OCI-LY3 (cell line): ENCODE results near the gene USP7.

Experiments
- H2AFZ ChIP-seq: fragments of 200-600, 300-600 bp; shearing (Covaris generic); 2 replicates; pipeline ENCODE4 v1.6.0; 2014; ENCODE audit warnings: antibody characterized with exemption, low read depth, low read length
- H3K27ac ChIP-seq: fragments of 200-600, 300-600 bp; sonication (generic); 2 replicates; pipeline ENCODE4 v1.5.1; 2014; ENCODE audit warnings: mild to moderate bottlenecking, low read length, moderate library complexity, mixed read lengths
- H3K27me3 ChIP-seq: fragments of 200-600, 300-600 bp; sonication (generic); 2 replicates; pipeline ENCODE4 v1.6.1; 2014; ENCODE audit warnings: low read depth, low read length, mixed read lengths
- H3K36me3 ChIP-seq: fragments of 200-600, 300-600 bp; sonication (generic); replicated peaks from 2 replicates; pipeline ENCODE3; 2014; ENCODE audit warnings: low read depth, low read length, mixed read lengths
- H3K4me1 ChIP-seq: fragments of 300-600, 200-600 bp; sonication (generic); 2 replicates; pipeline ENCODE4 v1.6.1; 2014; ENCODE audit warnings: low read length, mixed read lengths
- H3K4me2 ChIP-seq: fragments of 200-600, 300-600 bp; sonication (generic); 2 replicates; pipeline ENCODE4 v1.6.1; 2014; ENCODE audit warnings: low read length, mixed read lengths
- H3K4me3 ChIP-seq: fragments of 300-600, 200-600 bp; sonication (generic); 2 replicates; pipeline ENCODE4 v1.5.1; 2014; ENCODE audit warnings: antibody characterized with exemption, mild to moderate bottlenecking, low read length, moderate library complexity
- H3K79me2 ChIP-seq: fragments of 300-600, 200-600 bp; shearing (Covaris generic); 2 replicates; pipeline ENCODE4 v1.6.1; 2014; ENCODE audit warnings: mild to moderate bottlenecking, low read length, mixed read lengths
- H3K9ac ChIP-seq: fragments of 300-600, 200-600 bp; shearing (Covaris generic); 2 replicates; pipeline ENCODE4 v1.6.0; 2014; ENCODE audit warnings: mild to moderate bottlenecking, low read length, moderate library complexity
- H3K9me3 ChIP-seq: fragments of 200-600, 300-600 bp; shearing (Covaris generic); 2 replicates; pipeline ENCODE4 v1.6.1; 2014; ENCODE audit warnings: low read length, mixed read lengths; ENCODE audit not compliant: insufficient read depth
- H4K20me1 ChIP-seq: fragments of 200-600, 300-600 bp; sonication (generic); 2 replicates; pipeline ENCODE4 v1.6.1; 2016; ENCODE audit warnings: low read length, mixed read lengths; ENCODE audit not compliant: insufficient read depth
- EZH2phosphoT487 ChIP-seq: fragments of 200-600 bp; shearing (Covaris generic); IDR thresholded peaks from 2 replicates; pipeline ENCODE4 v1.6.1; 2018; ENCODE audit warnings: antibody characterized with exemption, mixed run types, low read depth
- TF ChIP-seq, protein P1 (sequence below): fragments of 200-600, 300-600 bp; sonication (generic); IDR thresholded peaks from 2 replicates; pipeline ENCODE4 v1.5.1; 2014; ENCODE audit warnings: antibody characterized with exemption, low read length, low read depth

USP7 gene

DNA sequence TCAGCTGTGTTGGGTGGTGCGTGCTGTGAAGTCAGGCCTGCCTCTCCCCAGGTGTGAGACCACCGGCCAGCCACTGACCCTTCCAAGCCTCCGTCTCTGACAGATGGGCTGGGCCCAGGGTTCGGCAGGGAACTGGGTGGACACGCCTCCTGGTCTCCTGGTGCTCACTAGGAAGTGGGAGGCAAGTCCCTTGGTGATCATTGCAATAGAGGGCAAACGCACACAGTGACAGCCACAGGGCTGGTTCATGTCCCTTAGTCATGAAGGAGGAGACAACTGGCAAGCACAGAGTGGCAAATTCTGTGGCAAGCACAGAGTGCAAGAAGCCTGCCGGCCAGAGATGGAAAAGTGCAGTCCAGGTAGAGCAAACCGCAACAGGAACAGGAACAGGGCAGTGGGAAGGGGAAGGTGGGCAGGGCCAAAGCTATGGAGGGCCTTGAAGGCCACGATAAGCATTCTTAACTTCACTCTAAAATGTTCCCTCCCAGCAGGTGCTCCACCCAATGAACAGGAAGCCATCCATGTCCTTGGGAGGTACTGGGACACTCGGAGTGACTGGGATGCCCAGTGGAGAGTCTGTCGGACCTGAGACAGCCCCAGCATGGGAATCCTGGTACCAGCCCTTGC is 21.9 kb downstream of the USP7 start:
- H3K4me3 ChIP-seq, result no peak overlapping the region
- H3K36me3 ChIP-seq, result peaks cover 13% of the 10 kb centered on the region
- no peak overlapping the region for H3K4me2 ChIP-seq
- no peak overlapping the region for H3K27ac ChIP-seq
- no peak overlapping the region for H3K9ac ChIP-seq
- no peaks in the 10 kb centered on the region for H3K9me3 ChIP-seq
- H3K4me1 ChIP-seq, result peaks cover 46% of the 10 kb centered on the region
- no peaks in the 10 kb centered on the region for H3K27me3 ChIP-seq
- TF ChIP-seq, protein P1, sequence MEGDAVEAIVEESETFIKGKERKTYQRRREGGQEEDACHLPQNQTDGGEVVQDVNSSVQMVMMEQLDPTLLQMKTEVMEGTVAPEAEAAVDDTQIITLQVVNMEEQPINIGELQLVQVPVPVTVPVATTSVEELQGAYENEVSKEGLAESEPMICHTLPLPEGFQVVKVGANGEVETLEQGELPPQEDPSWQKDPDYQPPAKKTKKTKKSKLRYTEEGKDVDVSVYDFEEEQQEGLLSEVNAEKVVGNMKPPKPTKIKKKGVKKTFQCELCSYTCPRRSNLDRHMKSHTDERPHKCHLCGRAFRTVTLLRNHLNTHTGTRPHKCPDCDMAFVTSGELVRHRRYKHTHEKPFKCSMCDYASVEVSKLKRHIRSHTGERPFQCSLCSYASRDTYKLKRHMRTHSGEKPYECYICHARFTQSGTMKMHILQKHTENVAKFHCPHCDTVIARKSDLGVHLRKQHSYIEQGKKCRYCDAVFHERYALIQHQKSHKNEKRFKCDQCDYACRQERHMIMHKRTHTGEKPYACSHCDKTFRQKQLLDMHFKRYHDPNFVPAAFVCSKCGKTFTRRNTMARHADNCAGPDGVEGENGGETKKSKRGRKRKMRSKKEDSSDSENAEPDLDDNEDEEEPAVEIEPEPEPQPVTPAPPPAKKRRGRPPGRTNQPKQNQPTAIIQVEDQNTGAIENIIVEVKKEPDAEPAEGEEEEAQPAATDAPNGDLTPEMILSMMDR, result no peak
- no peak for TF ChIP-seq EZH2phosphoT487
- no peak overlapping the region for H2AFZ ChIP-seq
- peaks cover 100% of the 10 kb centered on the region for H3K79me2 ChIP-seq
- peaks cover 99% of the 10 kb centered on the region for H4K20me1 ChIP-seq

DNA sequence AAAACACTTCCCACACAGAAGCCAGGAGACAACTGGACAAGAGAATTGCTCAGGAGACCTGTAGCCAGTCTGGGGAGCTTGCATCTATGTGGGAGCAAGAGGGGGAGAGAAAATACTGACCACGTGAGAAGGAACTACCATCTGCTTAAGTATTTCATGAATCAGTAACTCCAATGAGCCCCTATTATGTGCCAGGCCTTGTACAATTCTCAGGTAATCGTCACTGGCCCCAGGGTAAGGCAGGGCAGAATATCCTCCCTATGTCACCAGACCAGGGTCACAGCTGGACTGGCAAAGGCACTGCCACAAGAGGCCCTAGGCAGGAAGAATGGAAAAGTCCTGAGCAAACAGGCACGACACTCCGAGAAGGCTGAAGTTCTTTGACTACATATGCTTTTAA is 25.9 kb downstream of the USP7 start:
- Histone ChIP-seq H3K27ac (no peak overlapping the region), H3K4me2 (no peak overlapping the region), H4K20me1 (peaks cover 99% of the 10 kb centered on the region)

DNA sequence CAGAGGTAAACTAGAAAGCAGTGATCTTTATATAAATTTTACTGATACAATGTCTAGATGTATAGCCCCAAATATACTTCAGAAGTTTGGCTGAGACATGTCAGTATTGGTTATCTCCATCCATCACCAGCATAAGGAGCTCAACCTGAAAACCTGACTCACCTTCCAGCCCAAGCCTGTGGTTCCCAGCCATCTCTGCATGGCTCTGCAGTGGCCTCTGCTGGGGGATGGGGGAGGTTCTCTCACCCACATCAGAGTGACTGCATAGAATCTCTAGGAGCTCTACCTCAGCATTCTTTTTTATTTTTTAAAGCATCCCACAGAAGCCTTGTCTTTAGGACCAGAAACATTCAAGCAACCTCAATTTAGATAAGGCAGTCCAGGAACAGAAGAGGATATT is 27.3 kb downstream of the USP7 start:
- Histone ChIP-seq H3K36me3 (peaks cover 13% of the 10 kb centered on the region), H3K27ac (no peak overlapping the region), H3K27me3 (no peaks in the 10 kb centered on the region), H3K4me3 (no peak overlapping the region), H2AFZ (no peak overlapping the region), H3K4me1 (peaks cover 27% of the 10 kb centered on the region), H4K20me1 (peaks cover 100% of the 10 kb centered on the region), H3K9me3 (no peaks in the 10 kb centered on the region), H3K9ac (no peak overlapping the region), H3K4me2 (no peak overlapping the region), H3K79me2 (peaks cover 100% of the 10 kb centered on the region)
- TF ChIP-seq, protein P1, result peak; percentile 57
- TF ChIP-seq EZH2phosphoT487, result no peak

More for the DNA sequence above, 25.9 kb downstream of the USP7 start:
- H3K36me3 ChIP-seq, result peaks cover 13% of the 10 kb centered on the region
- H3K4me3 ChIP-seq, result no peak overlapping the region
- no peak for TF ChIP-seq EZH2phosphoT487
- TF ChIP-seq, protein P1, result no peak
- H2AFZ ChIP-seq, result no peak overlapping the region
- H3K9ac ChIP-seq, result no peak overlapping the region
- no peaks in the 10 kb centered on the region for H3K9me3 ChIP-seq
- H3K4me1 ChIP-seq, result peaks cover 27% of the 10 kb centered on the region
- peaks cover 100% of the 10 kb centered on the region for H3K79me2 ChIP-seq
- no peaks in the 10 kb centered on the region for H3K27me3 ChIP-seq

DNA sequence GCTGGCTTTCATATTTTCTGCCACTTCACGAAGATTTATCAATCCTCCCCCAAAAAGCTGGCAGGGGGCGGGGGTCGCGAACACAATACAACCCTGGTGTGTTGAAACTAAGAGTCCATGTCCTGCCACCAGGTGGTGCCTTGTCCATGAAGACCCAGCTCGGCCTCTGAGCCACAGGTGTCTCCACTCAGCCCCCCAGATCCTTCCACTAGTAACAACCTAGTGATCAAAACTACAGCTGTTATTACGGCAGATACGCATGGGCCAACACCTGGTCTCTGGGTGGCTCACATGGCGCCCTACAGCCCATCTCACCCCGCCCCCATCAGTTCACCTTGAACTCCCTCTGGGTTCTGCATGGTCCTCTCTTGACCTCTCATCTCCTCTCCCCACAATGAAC is 27.7 kb downstream of the USP7 start:
- Histone ChIP-seq H3K27ac (no peak overlapping the region), H3K79me2 (peaks cover 100% of the 10 kb centered on the region), H3K9me3 (no peaks in the 10 kb centered on the region), H3K9ac (no peak overlapping the region), H2AFZ (no peak overlapping the region), H4K20me1 (peaks cover 100% of the 10 kb centered on the region), H3K36me3 (peaks cover 10% of the 10 kb centered on the region), H3K27me3 (no peaks in the 10 kb centered on the region), H3K4me3 (no peak overlapping the region), H3K4me1 (peaks cover 27% of the 10 kb centered on the region), H3K4me2 (no peak overlapping the region)
- TF ChIP-seq, protein P1, result peak; percentile 37
- no peak for TF ChIP-seq EZH2phosphoT487
